ENCODE data around the gene ANKHD1.
A peak's percentile ranks its signal among the peaks of the same experiment; 100 is the strongest.

Gene ANKHD1

GRCh38 chr5:140381351-140381750 is 20.3 kb upstream of the ANKHD1 start:
- Histone ChIP-seq H3K36me3 (ENCODE audit: low read depth) (no peaks in the 10 kb centered on the region), H3K4me3 (ENCODE audit: severe bottlenecking) (no peak overlapping the region), H3K27ac (ENCODE audit: poor library complexity, severe bottlenecking) (no peak overlapping the region), H3K9me3 (ENCODE audit: severe bottlenecking) (peaks cover 8% of the 10 kb centered on the region), H3K4me1 (ENCODE audit: insufficient read depth, poor library complexity, severe bottlenecking) (no peaks in the 10 kb centered on the region), H3K27me3 (ENCODE audit: insufficient read depth, poor library complexity, severe bottlenecking) (no peaks in the 10 kb centered on the region)
- TF ChIP-seq, protein P1, sequence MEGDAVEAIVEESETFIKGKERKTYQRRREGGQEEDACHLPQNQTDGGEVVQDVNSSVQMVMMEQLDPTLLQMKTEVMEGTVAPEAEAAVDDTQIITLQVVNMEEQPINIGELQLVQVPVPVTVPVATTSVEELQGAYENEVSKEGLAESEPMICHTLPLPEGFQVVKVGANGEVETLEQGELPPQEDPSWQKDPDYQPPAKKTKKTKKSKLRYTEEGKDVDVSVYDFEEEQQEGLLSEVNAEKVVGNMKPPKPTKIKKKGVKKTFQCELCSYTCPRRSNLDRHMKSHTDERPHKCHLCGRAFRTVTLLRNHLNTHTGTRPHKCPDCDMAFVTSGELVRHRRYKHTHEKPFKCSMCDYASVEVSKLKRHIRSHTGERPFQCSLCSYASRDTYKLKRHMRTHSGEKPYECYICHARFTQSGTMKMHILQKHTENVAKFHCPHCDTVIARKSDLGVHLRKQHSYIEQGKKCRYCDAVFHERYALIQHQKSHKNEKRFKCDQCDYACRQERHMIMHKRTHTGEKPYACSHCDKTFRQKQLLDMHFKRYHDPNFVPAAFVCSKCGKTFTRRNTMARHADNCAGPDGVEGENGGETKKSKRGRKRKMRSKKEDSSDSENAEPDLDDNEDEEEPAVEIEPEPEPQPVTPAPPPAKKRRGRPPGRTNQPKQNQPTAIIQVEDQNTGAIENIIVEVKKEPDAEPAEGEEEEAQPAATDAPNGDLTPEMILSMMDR (IDR thresholded peaks at IDR 0.05; ENCODE audit: poor library complexity, severe bottlenecking): no peak
- ATAC-seq (ENCODE audit: low read depth) (no peak), DNase-seq (ENCODE audit: low spot score) (peak; percentile 24)

- TF ChIP-seq, protein P1 (IDR thresholded peaks at IDR 0.05; ENCODE audit: poor library complexity, severe bottlenecking): no peak
- no peak overlapping the region for H3K27ac ChIP-seq (ENCODE audit: poor library complexity, severe bottlenecking)
- no peak overlapping the region for H3K4me3 ChIP-seq (ENCODE audit: severe bottlenecking)
- no peak for ATAC-seq (ENCODE audit: low read depth)
- H3K4me1 ChIP-seq (ENCODE audit: insufficient read depth, poor library complexity, severe bottlenecking): no peaks in the 10 kb centered on the region
- no peaks in the 10 kb centered on the region for H3K27me3 ChIP-seq (ENCODE audit: insufficient read depth, poor library complexity, severe bottlenecking)
- H3K9me3 ChIP-seq (ENCODE audit: severe bottlenecking): peaks cover 8% of the 10 kb centered on the region
- H3K36me3 ChIP-seq (ENCODE audit: low read depth): no peaks in the 10 kb centered on the region
- DNase-seq (ENCODE audit: low spot score): peak; percentile 1
Measured at GRCh38 chr5:140381972-140382371, 19.7 kb upstream of the ANKHD1 start.

DNA sequence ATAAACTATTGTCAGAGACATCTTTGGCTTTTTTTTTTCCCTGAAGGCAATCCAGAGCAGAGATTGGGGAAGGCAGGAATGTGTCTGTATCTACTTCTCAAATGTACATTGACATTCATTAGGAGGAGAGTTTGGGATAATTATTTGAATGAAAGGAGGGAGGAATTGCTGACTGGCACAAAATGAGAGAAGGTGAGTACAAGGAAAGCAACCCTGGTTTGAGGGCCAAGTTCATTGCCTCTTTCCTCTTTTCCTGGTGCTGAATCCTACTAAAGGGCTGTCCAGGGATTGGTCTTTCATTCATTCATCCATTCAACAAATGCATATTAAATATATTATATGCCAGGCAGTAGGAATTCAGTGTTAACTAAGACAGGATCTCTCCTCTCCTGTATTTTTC is 18.8 kb upstream of the ANKHD1 start:
- no peaks in the 10 kb centered on the region for H3K36me3 ChIP-seq (ENCODE audit: low read depth)
- ATAC-seq (ENCODE audit: low read depth) (no peak), DNase-seq (ENCODE audit: low spot score) (no peak)
- peaks cover 8% of the 10 kb centered on the region for H3K9me3 ChIP-seq (ENCODE audit: severe bottlenecking)
- no peaks in the 10 kb centered on the region for H3K27me3 ChIP-seq (ENCODE audit: insufficient read depth, poor library complexity, severe bottlenecking)
- TF ChIP-seq, protein P1 (IDR thresholded peaks at IDR 0.05; ENCODE audit: poor library complexity, severe bottlenecking): no peak
- H3K4me3 ChIP-seq (ENCODE audit: severe bottlenecking): no peak overlapping the region
- no peaks in the 10 kb centered on the region for H3K4me1 ChIP-seq (ENCODE audit: insufficient read depth, poor library complexity, severe bottlenecking)
- H3K27ac ChIP-seq (ENCODE audit: poor library complexity, severe bottlenecking): no peak overlapping the region

GRCh38 chr5:140383300-140383699 is 18.3 kb upstream of the ANKHD1 start:
- H3K4me1 ChIP-seq (ENCODE audit: insufficient read depth, poor library complexity, severe bottlenecking): no peaks in the 10 kb centered on the region
- H3K4me3 ChIP-seq (ENCODE audit: severe bottlenecking): no peak overlapping the region
- H3K27ac ChIP-seq (ENCODE audit: poor library complexity, severe bottlenecking): no peak overlapping the region
- DNase-seq (ENCODE audit: low spot score) (peak; percentile 5), ATAC-seq (ENCODE audit: low read depth) (no peak)
- H3K9me3 ChIP-seq (ENCODE audit: severe bottlenecking): peaks cover 8% of the 10 kb centered on the region
- TF ChIP-seq, protein P1 (IDR thresholded peaks at IDR 0.05; ENCODE audit: poor library complexity, severe bottlenecking): no peak
- no peaks in the 10 kb centered on the region for H3K27me3 ChIP-seq (ENCODE audit: insufficient read depth, poor library complexity, severe bottlenecking)
- no peaks in the 10 kb centered on the region for H3K36me3 ChIP-seq (ENCODE audit: low read depth)

DNA sequence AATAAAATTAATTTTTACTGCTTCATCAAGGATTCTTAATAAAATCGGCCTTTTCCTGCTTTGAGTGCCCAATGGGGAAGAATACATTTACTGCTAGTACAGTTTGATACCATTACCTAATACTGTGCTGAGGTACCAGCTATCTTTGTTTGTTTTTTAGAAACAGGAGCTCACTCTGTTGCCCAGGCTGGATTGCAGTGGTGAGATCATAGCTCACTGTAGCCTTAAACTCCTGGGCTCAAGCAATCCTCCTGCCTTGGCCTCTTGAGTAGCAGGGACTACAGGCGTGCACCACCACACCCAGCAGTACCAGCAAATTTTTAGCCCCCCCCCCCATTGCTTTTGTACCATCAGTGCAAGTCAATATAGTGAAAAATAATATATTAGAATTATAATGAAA is 13.6 kb upstream of the ANKHD1 start:
- no peaks in the 10 kb centered on the region for H3K9me3 ChIP-seq (ENCODE audit: severe bottlenecking)
- TF ChIP-seq, protein P1 (IDR thresholded peaks at IDR 0.05; ENCODE audit: poor library complexity, severe bottlenecking): no peak
- H3K27ac ChIP-seq (ENCODE audit: poor library complexity, severe bottlenecking): no peak overlapping the region
- ATAC-seq (ENCODE audit: low read depth): no peak
- DNase-seq (ENCODE audit: low spot score): peak; percentile 6
- no peaks in the 10 kb centered on the region for H3K36me3 ChIP-seq (ENCODE audit: low read depth)
- H3K27me3 ChIP-seq (ENCODE audit: insufficient read depth, poor library complexity, severe bottlenecking): no peaks in the 10 kb centered on the region
- H3K4me1 ChIP-seq (ENCODE audit: insufficient read depth, poor library complexity, severe bottlenecking): no peaks in the 10 kb centered on the region
- H3K4me3 ChIP-seq (ENCODE audit: severe bottlenecking): no peak overlapping the region
